ENCODE data around the gene SMAP2. TPM values are rescaled to one million over a fixed set of nuclear protein-coding genes. Genes with fewer than 3 reads are reported as not detected.
A peak's percentile ranks its signal among the peaks of the same experiment; 100 is the strongest.

The SMAP2 gene
- total and polyA plus RNA-seq, 2 of the 4 experiments (the other 2 are of a cell fraction), result 30.1 to 31.0 TPM

- no TSS peak for BruUV-seq (replicated peaks)
Observed at GRCh38 chr1:40389322-40389803, 15.8 kb downstream of the SMAP2 start.

More at GRCh38 chr1:40389322-40389803, 15.8 kb downstream of the SMAP2 start:
- Histone ChIP-seq H4K5ac (ENCODE audit: low read depth, low read length) (no peak overlapping the region), H3K4me2 (ENCODE audit: low read depth, low read length) (peak overlapping the region; percentile 12; the same call in 1 of the 2 replicates), H3K36me3 (ENCODE audit: control insufficient read depth, insufficient read depth, low read length) (no peaks in the 10 kb centered on the region), H3K9me1 (ENCODE audit: insufficient read depth, low read length) (peaks cover 12% of the 10 kb centered on the region), H3K9me3 (ENCODE audit: control insufficient read depth, insufficient read depth, low read length) (no peaks in the 10 kb centered on the region), H3K27ac (ENCODE audit: insufficient read depth, low read length) (peak overlapping the region; percentile 8; the same call in 1 of the 2 replicates), H4K8ac (ENCODE audit: low read depth in 2 of 2, low read length in 2 of 2) (peak overlapping the region in 1 of 2 experiments; percentile 24; a peak in 1 of 4 replicates), H2BK120ac (ENCODE audit: low read depth, low read length) (peak overlapping the region; percentile 12; the same call in 1 of the 2 replicates), H2BK5ac (ENCODE audit: low read depth, low read length, poor library complexity, severe bottlenecking) (peak overlapping the region; percentile 60), H3K4me3 (ENCODE audit: insufficient read depth, low read depth, low read length) (no peak overlapping the region), H3K14ac (replicated peaks; ENCODE audit: low read depth, low read length) (peak overlapping the region; percentile 43; the same call in 1 of the 2 replicates), H4K91ac (ENCODE audit: insufficient read depth, low read depth, low read length) (0 out of 2 replicates have a peak overlapping the region, but pooled peaks have one; percentile 33), H4K20me1 (ENCODE audit: insufficient read depth, low read length) (peaks cover 32% of the 10 kb centered on the region; the same call in 1 of the 2 replicates), H3K9ac (ENCODE audit: low read depth, low read length) (no peak overlapping the region), H3K56ac (ENCODE audit: extremely low read depth, insufficient read depth, low read length) (no peak overlapping the region), H3K4ac (ENCODE audit: low read depth, low read length) (peak overlapping the region; percentile 25; the same call in 1 of the 2 replicates), H3K79me1 (ENCODE audit: low read depth in 1 of 2, low read length in 2 of 2) (peaks cover 14 to 66% of the 10 kb centered on the region in 2 experiments), H3K23ac (ENCODE audit: low read depth, low read length) (peak overlapping the region; percentile 68; the same call in 1 of the 2 replicates), H2BK15ac (ENCODE audit: low read depth, low read length) (0 out of 3 replicates have a peak overlapping the region, but pooled peaks have one; percentile 9), H3K27me3 (ENCODE audit: control insufficient read depth, insufficient read depth, low read length) (no peaks in the 10 kb centered on the region), H3K4me1 (ENCODE audit: control insufficient read depth, insufficient read depth, low read length) (peaks cover 11% of the 10 kb centered on the region), H2AK5ac (ENCODE audit: low read depth, low read length) (peak overlapping the region; percentile 73), H3K18ac (ENCODE audit: low read depth, low read length) (peak overlapping the region; percentile 61; the same call in 1 of the 2 replicates), H2AFZ (replicated peaks; ENCODE audit: low read length, poor library complexity) (no peak overlapping the region), H2AK9ac (replicated peaks; ENCODE audit: low read depth, low read length, poor library complexity) (peak overlapping the region; percentile 51), H2BK20ac (ENCODE audit: low read depth, low read length) (no peak overlapping the region)
- DNase-seq, result no peak
- TF ChIP-seq USF2 (IDR thresholded peaks at IDR 0.05; ENCODE audit: low read depth, low read length) (no peak), RAD21 (IDR thresholded peaks at IDR 0.05; ENCODE audit: low read length) (no peak), MAZ (IDR thresholded peaks at IDR 0.05; ENCODE audit: borderline replicate concordance, low read depth, low read length) (no peak)
- TF ChIP-seq, protein P1, sequence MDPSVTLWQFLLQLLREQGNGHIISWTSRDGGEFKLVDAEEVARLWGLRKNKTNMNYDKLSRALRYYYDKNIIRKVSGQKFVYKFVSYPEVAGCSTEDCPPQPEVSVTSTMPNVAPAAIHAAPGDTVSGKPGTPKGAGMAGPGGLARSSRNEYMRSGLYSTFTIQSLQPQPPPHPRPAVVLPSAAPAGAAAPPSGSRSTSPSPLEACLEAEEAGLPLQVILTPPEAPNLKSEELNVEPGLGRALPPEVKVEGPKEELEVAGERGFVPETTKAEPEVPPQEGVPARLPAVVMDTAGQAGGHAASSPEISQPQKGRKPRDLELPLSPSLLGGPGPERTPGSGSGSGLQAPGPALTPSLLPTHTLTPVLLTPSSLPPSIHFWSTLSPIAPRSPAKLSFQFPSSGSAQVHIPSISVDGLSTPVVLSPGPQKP (IDR thresholded peaks at IDR 0.05; ENCODE audit: borderline replicate concordance, low read depth, low read length), result no peak
- 71% methylated on average over 1 of the region's 3 CpGs; no CpG with 5 or more reads in 1 of the 2 experiments for WGBS, 2 experiments (ENCODE audit: extremely low coverage in 2 of 2, insufficient read length in 1 of 2)
- ChIA-PET CTCF (no interaction called here), POLR2A (ENCODE audit: unreplicated experiment) (no interaction called here)
- ATAC-seq (ENCODE audit: low read depth), result no peak
- in situ Hi-C loops (cut with MboI; ENCODE audit: low sequenced_read_pairs) (no loop called here), dilution Hi-C loops (cut with HindIII; ENCODE audit: low sequenced_read_pairs, unreplicated experiment) (no loop called here), intact Hi-C loops (cut with micrococcal nuclease) (no loop called here)

Measured in IMR-90 (cell line).